Measurements from ENCODE around the gene CSRNP2.

CSRNP2 gene

DNA sequence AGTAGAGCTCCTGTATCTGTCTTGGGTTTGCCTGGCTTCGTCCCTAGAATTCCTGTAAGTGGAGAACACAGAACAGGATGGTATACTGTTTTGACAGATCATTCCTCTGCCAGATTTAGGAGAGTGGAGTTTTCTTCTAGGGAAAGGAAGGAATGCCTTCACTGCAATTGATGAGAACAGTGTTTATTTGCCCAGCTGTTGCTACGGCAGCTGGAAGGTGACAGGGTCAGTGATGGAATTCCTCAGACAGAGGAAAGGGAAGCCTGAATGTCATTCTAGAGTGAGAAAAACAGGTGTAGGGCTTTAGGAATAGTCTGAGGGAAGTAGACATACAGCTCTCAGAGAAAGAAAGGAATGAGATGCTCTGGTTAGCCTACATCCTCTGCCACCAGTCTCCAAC lies 11.7 kb downstream of the CSRNP2 start:
- ChIA-PET CTCF (interaction anchor here (0.5 kb wide), 1 partner anchor 987 kb away, joined by 3 read pairs; the partner anchor contains the start of gene SMARCD1), POLR2A (ENCODE audit: low non-redundant PET) (no interaction called here)
- no peak overlapping the region for H3K27ac ChIP-seq
- DNase-seq (ENCODE audit: low spot score): no peak
- TF ChIP-seq, protein P1, sequence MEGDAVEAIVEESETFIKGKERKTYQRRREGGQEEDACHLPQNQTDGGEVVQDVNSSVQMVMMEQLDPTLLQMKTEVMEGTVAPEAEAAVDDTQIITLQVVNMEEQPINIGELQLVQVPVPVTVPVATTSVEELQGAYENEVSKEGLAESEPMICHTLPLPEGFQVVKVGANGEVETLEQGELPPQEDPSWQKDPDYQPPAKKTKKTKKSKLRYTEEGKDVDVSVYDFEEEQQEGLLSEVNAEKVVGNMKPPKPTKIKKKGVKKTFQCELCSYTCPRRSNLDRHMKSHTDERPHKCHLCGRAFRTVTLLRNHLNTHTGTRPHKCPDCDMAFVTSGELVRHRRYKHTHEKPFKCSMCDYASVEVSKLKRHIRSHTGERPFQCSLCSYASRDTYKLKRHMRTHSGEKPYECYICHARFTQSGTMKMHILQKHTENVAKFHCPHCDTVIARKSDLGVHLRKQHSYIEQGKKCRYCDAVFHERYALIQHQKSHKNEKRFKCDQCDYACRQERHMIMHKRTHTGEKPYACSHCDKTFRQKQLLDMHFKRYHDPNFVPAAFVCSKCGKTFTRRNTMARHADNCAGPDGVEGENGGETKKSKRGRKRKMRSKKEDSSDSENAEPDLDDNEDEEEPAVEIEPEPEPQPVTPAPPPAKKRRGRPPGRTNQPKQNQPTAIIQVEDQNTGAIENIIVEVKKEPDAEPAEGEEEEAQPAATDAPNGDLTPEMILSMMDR (conservative IDR thresholded peaks at IDR 0.05; ENCODE audit: low read depth): no peak

DNA sequence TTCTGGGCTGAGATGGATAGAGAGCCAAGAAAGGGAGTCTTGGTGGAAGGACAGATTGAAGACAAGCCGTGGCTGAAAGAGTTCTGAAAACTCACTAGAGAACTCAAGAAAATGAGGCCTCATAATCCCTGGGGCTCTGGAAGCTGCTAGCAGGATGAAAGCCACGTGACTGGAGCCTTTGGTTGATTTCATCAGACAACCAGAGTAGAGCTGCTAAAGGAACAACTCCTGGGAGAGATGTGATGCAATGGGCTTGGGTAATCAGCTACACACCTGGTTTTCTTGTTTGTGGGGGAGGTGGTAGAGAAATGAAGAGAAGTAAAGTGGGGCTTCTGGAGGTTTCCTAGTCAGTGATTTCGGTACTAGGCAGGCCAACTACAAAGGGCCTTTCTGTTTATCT lies 13.4 kb downstream of the CSRNP2 start:
- POLR2A ChIA-PET (ENCODE audit: low non-redundant PET): interaction anchor here (0.6 to 1.0 kb wide), 2 partner anchors 13 to 308 kb away, joined by 3 read pairs; partner anchors contain the start of gene CSRNP2
- CTCF ChIA-PET: no interaction called here
- TF ChIP-seq, protein P1 (conservative IDR thresholded peaks at IDR 0.05; ENCODE audit: low read depth): no peak
- DNase-seq (ENCODE audit: low spot score): peak; percentile 74
- H3K27ac ChIP-seq: peak overlapping the region; percentile 82

DNA sequence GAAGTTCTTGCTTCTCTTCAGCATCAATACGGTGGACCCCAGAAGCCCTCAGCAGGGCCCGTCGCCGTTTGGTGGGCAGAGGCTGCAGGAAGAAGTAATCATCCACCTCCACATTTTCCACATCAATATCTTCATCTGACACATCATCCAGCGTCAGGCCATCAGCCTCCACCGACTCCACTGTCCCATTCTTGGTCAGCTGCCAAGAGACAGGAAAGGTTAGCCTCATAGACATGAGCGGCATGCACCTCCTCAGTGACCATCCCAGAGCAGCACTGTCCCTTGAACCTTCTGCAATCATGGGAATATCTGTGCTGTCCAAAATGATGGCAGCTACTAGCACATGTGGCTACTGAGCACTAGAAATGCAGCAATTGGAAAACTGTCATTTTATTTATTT lies 15.6 kb downstream of the CSRNP2 start:
- CTCF ChIA-PET: no interaction called here
- no peak for DNase-seq (ENCODE audit: low spot score)
- TF ChIP-seq, protein P1 (conservative IDR thresholded peaks at IDR 0.05; ENCODE audit: low read depth): no peak
- POLR2A ChIA-PET (ENCODE audit: low non-redundant PET): no interaction called here
- peak overlapping the region; percentile 12; the same call in 1 of the 2 replicates for H3K27ac ChIP-seq

DNA sequence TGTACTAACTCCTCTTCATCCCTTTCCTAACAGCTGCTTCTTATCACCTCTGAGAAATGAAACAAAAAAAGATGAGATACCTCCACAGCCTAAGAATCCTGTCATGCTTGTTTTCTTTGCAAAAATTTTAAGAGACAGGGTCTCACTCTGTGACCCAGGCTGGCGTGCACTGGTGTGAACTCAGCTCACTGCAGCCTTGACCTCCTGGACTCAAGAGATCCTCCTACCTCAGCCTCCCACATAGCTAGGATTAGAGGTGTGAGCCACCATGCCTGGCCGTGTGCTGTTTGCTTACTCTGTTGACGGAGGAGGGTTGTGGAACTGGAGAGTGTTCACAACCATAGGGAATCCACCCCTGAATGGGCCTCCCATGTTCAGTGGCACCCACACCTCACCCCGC lies 16.2 kb downstream of the CSRNP2 start:
- H3K27ac ChIP-seq: peak overlapping the region; percentile 30; the same call in 1 of the 2 replicates
- no peak for DNase-seq (ENCODE audit: low spot score)
- POLR2A ChIA-PET (ENCODE audit: low non-redundant PET): interaction anchor here (0.7 kb wide), 1 partner anchor 16 kb away, joined by 3 read pairs; the partner anchor contains the start of gene CSRNP2
- CTCF ChIA-PET: interaction anchor here (0.6 kb wide), 1 partner anchor 70 kb away, joined by 3 read pairs; no protein-coding TSS in a partner anchor
- TF ChIP-seq, protein P1 (conservative IDR thresholded peaks at IDR 0.05; ENCODE audit: low read depth): no peak

DNA sequence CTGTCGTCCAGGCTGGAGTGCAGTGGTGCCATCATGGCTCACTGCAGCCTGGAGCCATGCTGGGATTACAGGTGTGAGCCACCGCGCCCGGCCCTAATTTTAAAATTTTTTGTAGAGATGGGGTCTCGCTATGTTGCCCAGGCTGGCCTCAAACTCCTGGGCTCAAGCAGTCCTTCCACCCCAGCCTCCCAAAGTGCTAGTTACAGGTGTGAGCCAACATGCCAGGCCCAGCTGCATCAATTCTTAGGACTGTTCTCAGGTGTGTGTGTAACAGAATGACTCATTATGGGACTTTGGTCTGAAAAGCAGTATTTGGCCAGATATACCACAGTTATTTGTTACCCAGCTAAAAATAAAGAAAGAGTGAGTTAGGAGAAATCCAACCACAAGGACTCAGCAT lies 17.9 kb downstream of the CSRNP2 start:
- no peak for DNase-seq (ENCODE audit: low spot score)
- ChIA-PET CTCF (no interaction called here), POLR2A (ENCODE audit: low non-redundant PET) (interaction anchor here (0.8 kb wide), 1 partner anchor 10 kb away, joined by 9 read pairs; no protein-coding TSS in a partner anchor)
- H3K27ac ChIP-seq: 0 out of 2 replicates have a peak overlapping the region, but pooled peaks have one; percentile 12
- TF ChIP-seq, protein P1 (conservative IDR thresholded peaks at IDR 0.05; ENCODE audit: low read depth): no peak

DNA sequence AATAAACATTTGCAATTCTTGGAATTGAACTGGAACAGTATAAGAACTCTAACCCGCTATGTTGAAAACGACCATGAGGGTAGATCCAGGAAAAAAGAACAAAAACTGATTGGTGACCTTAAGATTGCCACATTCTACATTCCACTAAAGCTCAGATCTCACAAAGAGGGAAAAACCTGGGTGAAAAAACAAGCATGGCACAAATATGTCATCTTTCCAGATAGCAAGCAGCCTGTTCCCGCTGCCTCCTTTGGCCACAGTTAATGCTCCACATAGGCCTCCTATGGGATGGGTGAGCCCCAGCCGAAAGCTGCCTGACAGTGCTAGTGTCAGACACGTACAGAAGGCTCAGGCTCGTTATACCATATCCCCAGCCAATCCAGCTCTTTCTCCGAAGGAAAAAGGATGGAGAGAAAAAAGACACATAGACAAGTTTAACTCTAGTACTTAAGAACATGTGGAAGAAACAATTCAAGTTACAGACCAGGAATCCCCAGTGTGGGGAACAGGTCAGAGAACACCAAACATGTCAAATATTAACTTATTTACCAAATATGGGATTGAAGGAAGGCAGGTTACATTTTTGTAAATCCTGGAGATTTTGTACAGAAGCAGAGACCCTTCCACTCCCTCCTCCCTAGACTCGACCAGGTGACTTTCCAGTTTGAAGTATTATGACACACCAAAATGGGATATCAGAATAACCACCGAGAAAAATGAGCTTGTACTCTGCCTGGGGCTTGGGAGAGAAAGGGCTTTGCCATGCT lies 20.6 kb downstream of the CSRNP2 start:
- no peak overlapping the region for H3K27ac ChIP-seq
- TF ChIP-seq, protein P1 (conservative IDR thresholded peaks at IDR 0.05; ENCODE audit: low read depth): no peak
- POLR2A ChIA-PET (ENCODE audit: low non-redundant PET): no interaction called here
- no peak for DNase-seq (ENCODE audit: low spot score)
- CTCF ChIA-PET: interaction anchor here (0.6 to 0.9 kb wide), 2 partner anchors 15 to 56 kb away, joined by 4 read pairs; no protein-coding TSS in a partner anchor
